ENCODE results near the gene AP1B1.

- TF ChIP-seq, protein P1, sequence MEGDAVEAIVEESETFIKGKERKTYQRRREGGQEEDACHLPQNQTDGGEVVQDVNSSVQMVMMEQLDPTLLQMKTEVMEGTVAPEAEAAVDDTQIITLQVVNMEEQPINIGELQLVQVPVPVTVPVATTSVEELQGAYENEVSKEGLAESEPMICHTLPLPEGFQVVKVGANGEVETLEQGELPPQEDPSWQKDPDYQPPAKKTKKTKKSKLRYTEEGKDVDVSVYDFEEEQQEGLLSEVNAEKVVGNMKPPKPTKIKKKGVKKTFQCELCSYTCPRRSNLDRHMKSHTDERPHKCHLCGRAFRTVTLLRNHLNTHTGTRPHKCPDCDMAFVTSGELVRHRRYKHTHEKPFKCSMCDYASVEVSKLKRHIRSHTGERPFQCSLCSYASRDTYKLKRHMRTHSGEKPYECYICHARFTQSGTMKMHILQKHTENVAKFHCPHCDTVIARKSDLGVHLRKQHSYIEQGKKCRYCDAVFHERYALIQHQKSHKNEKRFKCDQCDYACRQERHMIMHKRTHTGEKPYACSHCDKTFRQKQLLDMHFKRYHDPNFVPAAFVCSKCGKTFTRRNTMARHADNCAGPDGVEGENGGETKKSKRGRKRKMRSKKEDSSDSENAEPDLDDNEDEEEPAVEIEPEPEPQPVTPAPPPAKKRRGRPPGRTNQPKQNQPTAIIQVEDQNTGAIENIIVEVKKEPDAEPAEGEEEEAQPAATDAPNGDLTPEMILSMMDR (conservative IDR thresholded peaks at IDR 0.05), result no peak
- TF ChIP-seq ZFX (IDR thresholded peaks at IDR 0.05), result no peak
Observed at GRCh38 chr22:29301716-29302401, 86.5 kb downstream of the AP1B1 start.
